Measurements from ENCODE around the gene CYP27C1.
"Not testable (repeated sequence)": the region's sequence is repeated elsewhere in the genome, so short reads cannot be mapped to it uniquely, and the experiment has no call there.

CYP27C1 gene

DNA sequence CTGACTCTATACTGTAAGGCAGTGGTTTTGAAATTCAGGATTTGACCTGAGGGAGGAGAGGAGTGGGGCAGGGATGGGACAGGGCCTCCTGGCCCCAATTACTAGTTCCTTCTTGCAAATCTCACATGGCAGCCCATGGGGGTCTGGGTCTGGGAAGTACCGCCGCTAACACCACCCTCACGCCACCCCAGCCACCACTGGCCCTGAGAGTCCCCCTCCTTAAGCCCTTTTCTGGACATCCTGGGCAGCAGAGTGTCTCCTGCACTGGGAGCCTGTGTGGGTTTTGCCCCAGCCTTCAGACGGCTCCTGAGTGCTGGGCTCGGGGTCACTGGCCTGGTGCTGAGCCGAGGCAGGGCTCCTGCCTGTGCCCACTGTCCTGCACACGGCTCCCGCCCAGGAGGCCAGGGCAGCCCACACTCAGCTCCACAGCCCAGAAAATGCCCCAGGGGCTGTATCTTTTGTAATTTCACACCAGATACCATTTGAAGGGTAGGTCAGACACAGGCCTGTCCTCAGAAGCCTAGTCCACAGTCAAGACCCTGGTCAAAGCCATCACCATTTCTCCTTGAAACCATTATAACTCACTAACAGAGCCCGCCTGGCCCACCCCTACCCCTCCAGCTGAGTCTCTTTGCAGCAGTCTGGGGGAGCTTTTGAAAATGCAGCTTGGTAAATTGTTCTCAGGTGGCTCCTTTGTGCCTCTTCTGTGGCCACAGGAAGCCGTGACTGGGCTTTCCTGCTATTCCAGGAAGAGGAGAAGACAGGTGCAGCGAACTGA, 55.1 kb downstream of the CYP27C1 start:
- Histone ChIP-seq H3K36me3 (no peaks in the 10 kb centered on the region), H3K27me3 (no peaks in the 10 kb centered on the region), H3K4me1 (no peaks in the 10 kb centered on the region), H3K9me3 (no peaks in the 10 kb centered on the region), H3K4me3 (ENCODE audit: low read depth, low read length) (no peak overlapping the region)
- DNase-seq, result no peak
- TF ChIP-seq CTCF (IDR thresholded peaks at IDR 0.05; ENCODE audit: low read depth, low read length), result no peak

DNA sequence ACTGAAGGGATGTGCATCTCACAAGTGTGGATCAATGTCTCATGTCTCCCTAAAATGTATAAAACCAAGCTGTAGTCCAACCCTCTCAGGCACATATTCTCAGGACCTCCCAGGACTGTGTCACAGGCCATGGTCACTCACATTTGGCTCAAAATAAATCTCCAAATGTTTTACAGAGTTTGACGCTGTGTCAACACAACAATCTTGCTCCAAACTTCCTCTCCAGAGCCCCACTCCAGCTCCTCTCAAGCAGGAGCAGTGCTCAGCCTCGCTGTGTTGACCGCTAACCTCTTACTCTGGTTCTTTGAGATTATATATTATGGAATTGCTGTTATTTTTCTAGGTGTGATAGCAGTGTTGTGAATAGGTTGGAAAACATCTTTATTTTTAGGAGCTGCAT, 56.2 kb downstream of the CYP27C1 start:
- no peak for DNase-seq
- TF ChIP-seq CTCF (IDR thresholded peaks at IDR 0.05; ENCODE audit: low read depth, low read length), result no peak

DNA sequence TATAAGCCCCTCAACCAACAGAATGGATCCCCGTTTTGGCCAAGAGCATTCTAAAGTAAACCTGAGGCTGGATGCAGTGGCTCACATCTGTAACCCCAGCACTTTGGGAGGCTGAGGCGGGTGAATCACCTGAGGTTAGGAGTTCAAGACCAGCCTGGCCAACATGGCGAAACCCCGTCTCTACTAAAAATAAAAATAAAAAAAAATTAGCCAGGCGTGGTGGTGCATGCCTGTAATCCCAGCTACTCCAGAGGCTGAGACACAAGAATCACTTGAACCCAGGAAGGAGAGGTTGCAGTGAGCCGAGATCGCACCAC, 57.1 kb downstream of the CYP27C1 start:
- not testable (repeated sequence) for H3K36me3 ChIP-seq; H3K4me3 ChIP-seq (ENCODE audit: low read depth, low read length); DNase-seq; H3K27me3 ChIP-seq; H3K4me1 ChIP-seq; H3K9me3 ChIP-seq

More for the DNA sequence above, 56.2 kb downstream of the CYP27C1 start:
- Histone ChIP-seq H3K4me3 (ENCODE audit: low read depth, low read length) (no peak overlapping the region), H3K9me3 (no peaks in the 10 kb centered on the region), H3K36me3 (no peaks in the 10 kb centered on the region), H3K27me3 (no peaks in the 10 kb centered on the region), H3K4me1 (no peaks in the 10 kb centered on the region)

DNA sequence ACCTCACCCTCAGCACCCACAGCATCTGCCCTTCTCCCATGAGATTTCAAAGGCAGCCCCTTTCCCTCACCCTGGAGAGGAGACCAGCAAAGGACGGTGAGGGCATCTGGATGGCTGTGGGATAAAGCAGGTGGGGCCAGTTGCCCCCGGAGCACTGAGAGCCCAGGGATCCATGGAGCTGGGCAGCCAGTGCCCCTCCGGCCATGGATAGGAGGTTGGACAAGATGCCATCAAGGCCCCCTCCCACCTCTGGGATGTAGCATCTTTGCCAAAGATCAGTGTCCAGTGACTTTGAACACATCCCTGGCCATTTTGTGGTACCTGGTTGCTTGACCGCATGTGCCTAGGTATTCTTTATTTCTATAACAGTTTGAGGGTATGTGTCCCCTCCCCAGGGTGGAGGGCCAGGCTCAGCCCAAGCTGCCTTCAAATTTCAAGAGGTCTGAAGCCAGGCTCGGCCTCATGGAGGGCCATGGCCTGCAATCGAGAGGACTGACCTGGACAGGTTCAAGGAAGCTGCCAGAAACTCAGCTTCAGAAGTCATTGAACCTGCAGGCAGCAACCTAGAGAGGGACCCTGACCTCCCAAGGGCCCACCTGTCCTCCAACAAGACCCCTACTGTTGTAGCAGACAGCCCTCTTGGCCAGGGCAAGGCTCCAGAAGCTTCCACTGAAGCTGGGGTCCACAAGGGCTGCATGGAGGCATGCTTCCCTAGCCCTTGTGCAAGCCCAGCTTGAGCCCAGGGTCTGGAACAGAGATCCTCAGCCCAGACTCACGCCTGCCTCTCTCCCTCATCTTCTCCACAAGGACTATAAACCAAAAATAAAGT, 57.6 kb downstream of the CYP27C1 start:
- Histone ChIP-seq H3K9me3 (no peaks in the 10 kb centered on the region), H3K4me3 (ENCODE audit: low read depth, low read length) (no peak overlapping the region), H3K4me1 (no peaks in the 10 kb centered on the region), H3K27me3 (no peaks in the 10 kb centered on the region), H3K36me3 (no peaks in the 10 kb centered on the region)
- TF ChIP-seq CTCF (IDR thresholded peaks at IDR 0.05; ENCODE audit: low read depth, low read length), result no peak
- no peak for DNase-seq

- no peak for TF ChIP-seq CTCF (IDR thresholded peaks at IDR 0.05; ENCODE audit: low read depth, low read length)
- no peaks in the 10 kb centered on the region for H3K36me3 ChIP-seq
Measured at GRCh38 chr2:127161176-127162136, 58.6 kb downstream of the CYP27C1 start.

GRCh38 chr2:127160676-127161075, 59.4 kb downstream of the CYP27C1 start:
- DNase-seq, result no peak
- no peaks in the 10 kb centered on the region for H3K9me3 ChIP-seq
- no peaks in the 10 kb centered on the region for H3K27me3 ChIP-seq
- no peaks in the 10 kb centered on the region for H3K36me3 ChIP-seq
- TF ChIP-seq CTCF (IDR thresholded peaks at IDR 0.05; ENCODE audit: low read depth, low read length), result no peak
- H3K4me3 ChIP-seq (ENCODE audit: low read depth, low read length), result no peak overlapping the region
- no peaks in the 10 kb centered on the region for H3K4me1 ChIP-seq

More at GRCh38 chr2:127161176-127162136, 58.6 kb downstream of the CYP27C1 start:
- no peaks in the 10 kb centered on the region for H3K9me3 ChIP-seq
- DNase-seq, result no peak
- no peak overlapping the region for H3K4me3 ChIP-seq (ENCODE audit: low read depth, low read length)
- no peaks in the 10 kb centered on the region for H3K4me1 ChIP-seq
- H3K27me3 ChIP-seq, result no peaks in the 10 kb centered on the region

All from BE2C (cell line).